ENCODE results near the gene FPR1. TPM values are rescaled to one million over a fixed set of nuclear protein-coding genes. Genes with fewer than 3 reads are reported as not detected.
A peak's percentile ranks its signal among the peaks of the same experiment; 100 is the strongest.

Gene FPR1
- total and polyA plus RNA-seq, 7 donors: 0.45 to 6.7 (median 2.1) TPM

DNA sequence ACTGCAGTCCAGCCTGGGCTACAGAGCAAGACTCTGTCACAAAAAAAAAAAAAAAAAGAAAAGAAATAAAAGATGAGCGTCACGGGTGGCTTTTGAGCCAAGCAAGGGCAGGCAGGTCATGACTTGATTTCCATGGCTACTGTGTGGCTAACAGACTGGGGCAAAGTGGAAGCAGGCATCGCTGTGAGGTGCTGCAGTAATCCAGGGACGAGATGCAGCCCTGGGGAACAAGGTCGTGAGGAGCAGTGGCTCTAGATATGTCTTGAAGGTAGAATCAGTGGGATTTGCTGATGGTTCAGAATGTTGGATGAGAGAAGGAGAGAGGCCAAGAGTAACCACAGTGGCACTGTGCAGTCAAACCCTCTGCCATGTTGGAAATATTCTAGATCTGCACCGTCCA lies 42.1 kb downstream of the FPR1 start:
- Histone ChIP-seq H3K27me3 (ENCODE audit: insufficient read depth in 3 of 3, low read length in 2 of 3) (peaks cover 0 to 9% (median 2%) of the 10 kb centered on the region in 3 donors), H3K9me3 (no peaks in the 10 kb centered on the region), H3K4me3 (no peak overlapping the region), H3K36me3 (ENCODE audit: insufficient read depth in 1 of 2, low read depth in 1 of 2) (peaks cover 0 to 20% of the 10 kb centered on the region in 2 donors), H3K27ac (no peak overlapping the region), H3K4me1 (peaks cover 3% of the 10 kb centered on the region)
- WGBS, 3 donors: 48 to 65% (median 52%) methylated on average over 6 of the region's 6 CpGs
- ATAC-seq: no peak
- TF ChIP-seq, protein P1, sequence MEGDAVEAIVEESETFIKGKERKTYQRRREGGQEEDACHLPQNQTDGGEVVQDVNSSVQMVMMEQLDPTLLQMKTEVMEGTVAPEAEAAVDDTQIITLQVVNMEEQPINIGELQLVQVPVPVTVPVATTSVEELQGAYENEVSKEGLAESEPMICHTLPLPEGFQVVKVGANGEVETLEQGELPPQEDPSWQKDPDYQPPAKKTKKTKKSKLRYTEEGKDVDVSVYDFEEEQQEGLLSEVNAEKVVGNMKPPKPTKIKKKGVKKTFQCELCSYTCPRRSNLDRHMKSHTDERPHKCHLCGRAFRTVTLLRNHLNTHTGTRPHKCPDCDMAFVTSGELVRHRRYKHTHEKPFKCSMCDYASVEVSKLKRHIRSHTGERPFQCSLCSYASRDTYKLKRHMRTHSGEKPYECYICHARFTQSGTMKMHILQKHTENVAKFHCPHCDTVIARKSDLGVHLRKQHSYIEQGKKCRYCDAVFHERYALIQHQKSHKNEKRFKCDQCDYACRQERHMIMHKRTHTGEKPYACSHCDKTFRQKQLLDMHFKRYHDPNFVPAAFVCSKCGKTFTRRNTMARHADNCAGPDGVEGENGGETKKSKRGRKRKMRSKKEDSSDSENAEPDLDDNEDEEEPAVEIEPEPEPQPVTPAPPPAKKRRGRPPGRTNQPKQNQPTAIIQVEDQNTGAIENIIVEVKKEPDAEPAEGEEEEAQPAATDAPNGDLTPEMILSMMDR (IDR thresholded peaks at IDR 0.05): no peak
- DNase-seq: no peak
- intact Hi-C loops (cut with DNase I): no loop called here

DNA sequence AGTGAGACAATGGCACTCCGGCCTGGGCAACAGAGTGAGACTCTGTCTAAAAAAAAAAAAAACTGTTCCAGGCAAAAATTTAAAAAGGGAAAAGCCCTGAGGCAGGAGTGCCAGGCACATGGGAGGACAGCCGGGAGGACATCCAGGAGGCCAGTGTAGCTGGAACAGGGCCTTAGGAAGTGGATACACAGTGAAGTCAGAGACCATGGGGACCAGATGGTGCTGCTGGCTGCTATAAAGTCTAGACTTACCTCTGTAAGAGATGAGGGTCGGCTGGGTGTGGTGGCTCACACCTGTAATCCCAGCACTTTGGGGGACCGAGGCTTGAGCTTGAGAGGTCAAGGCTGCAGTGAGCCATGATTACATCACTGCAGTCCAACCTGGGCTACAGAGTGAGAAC lies 42.9 kb downstream of the FPR1 start:
- Histone ChIP-seq H3K4me3 (no peak overlapping the region), H3K27ac (no peak overlapping the region), H3K36me3 (ENCODE audit: insufficient read depth in 1 of 2, low read depth in 1 of 2) (peaks cover 0 to 20% of the 10 kb centered on the region in 2 donors), H3K4me1 (peaks cover 3% of the 10 kb centered on the region), H3K27me3 (ENCODE audit: insufficient read depth in 3 of 3, low read length in 2 of 3) (peaks cover 0 to 9% (median 2%) of the 10 kb centered on the region in 3 donors), H3K9me3 (no peaks in the 10 kb centered on the region)
- ATAC-seq: no peak
- intact Hi-C loops (cut with DNase I): no loop called here
- WGBS, 3 donors: 51 to 72% (median 52%) methylated on average over 4 of the region's 4 CpGs
- DNase-seq: no peak
- TF ChIP-seq, protein P1 (IDR thresholded peaks at IDR 0.05): no peak

DNA sequence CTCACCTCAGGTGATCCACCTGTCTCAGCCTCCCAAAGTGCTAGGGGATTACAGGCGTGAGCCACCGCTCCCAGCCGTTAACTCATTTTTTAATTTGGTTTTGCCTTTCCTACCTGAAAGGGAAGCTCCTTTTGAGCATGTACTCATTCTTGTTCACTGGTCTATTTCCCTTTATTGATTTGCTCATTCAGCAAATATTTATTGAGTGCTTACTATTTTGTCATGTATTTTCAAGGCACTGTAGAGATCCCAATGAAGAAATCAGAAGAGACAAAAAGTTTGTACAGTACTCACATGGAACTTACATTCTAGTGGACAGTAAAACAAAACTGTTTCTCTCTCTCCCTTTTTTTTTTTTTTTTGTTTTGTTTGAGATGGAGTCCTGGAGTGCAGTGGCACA lies 44.8 kb downstream of the FPR1 start:
- DNase-seq (no peak), ATAC-seq (no peak)
- TF ChIP-seq, protein P1 (IDR thresholded peaks at IDR 0.05): no peak
- intact Hi-C loops (cut with DNase I): no loop called here
- Histone ChIP-seq H3K9me3 (no peaks in the 10 kb centered on the region), H3K27me3 (ENCODE audit: insufficient read depth in 3 of 3, low read length in 2 of 3) (peaks cover 0 to 9% (median 2%) of the 10 kb centered on the region in 3 donors), H3K36me3 (ENCODE audit: insufficient read depth in 1 of 2, low read depth in 1 of 2) (peaks cover 0 to 20% of the 10 kb centered on the region in 2 donors), H3K4me3 (no peak overlapping the region), H3K4me1 (peaks cover 6% of the 10 kb centered on the region), H3K27ac (no peak overlapping the region)
- WGBS, 3 donors: 96 to 100% (median 100%) methylated on average over 3 of the region's 3 CpGs

GRCh38 chr19:51706296-51706695 lies 45.4 kb downstream of the FPR1 start:
- 97 to 99% (median 97%) methylated on average over 4 of the region's 4 CpGs for WGBS, 3 donors
- no peak for ATAC-seq
- peaks cover 0 to 20% of the 10 kb centered on the region in 2 donors for H3K36me3 ChIP-seq (ENCODE audit: insufficient read depth in 1 of 2, low read depth in 1 of 2)
- DNase-seq: no peak
- intact Hi-C loops (cut with DNase I): no loop called here
- no peaks in the 10 kb centered on the region for H3K9me3 ChIP-seq
- H3K4me3 ChIP-seq: no peak overlapping the region
- H3K27me3 ChIP-seq (ENCODE audit: insufficient read depth in 3 of 3, low read length in 2 of 3): peaks cover 0 to 9% (median 2%) of the 10 kb centered on the region in 3 donors
- peaks cover 6% of the 10 kb centered on the region for H3K4me1 ChIP-seq
- no peak overlapping the region for H3K27ac ChIP-seq
- TF ChIP-seq, protein P1 (IDR thresholded peaks at IDR 0.05): no peak

DNA sequence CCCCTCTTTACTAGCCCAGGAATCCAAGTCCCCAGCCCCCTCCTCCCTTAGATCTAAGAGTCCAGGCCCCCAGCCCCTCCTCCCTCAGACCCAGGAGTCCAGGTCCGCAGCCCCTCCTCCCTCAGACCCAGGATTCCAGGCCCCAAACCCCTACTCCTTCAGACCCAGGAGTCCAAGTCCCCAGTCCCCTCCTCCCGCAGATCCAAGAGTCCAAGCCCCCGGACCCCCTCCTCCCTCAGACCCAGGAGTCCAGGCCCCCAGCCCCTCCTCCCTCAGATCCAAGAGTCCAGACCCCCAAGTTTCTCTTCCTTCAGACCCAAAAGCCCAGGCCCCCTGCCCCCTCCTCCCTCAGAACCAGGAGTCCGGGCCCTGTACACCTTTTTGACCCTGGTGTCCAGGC lies 47.1 kb downstream of the FPR1 start:
- Histone ChIP-seq H3K27ac (peak overlapping the region; percentile 91), H3K9me3 (no peaks in the 10 kb centered on the region), H3K36me3 (ENCODE audit: insufficient read depth in 1 of 2, low read depth in 1 of 2) (peaks cover 0 to 20% of the 10 kb centered on the region in 2 donors), H3K4me1 (peaks cover 6% of the 10 kb centered on the region), H3K27me3 (ENCODE audit: insufficient read depth in 3 of 3, low read length in 2 of 3) (peaks cover 0 to 1% (median 0%) of the 10 kb centered on the region in 3 donors), H3K4me3 (peak overlapping the region; percentile 84)
- intact Hi-C loops (cut with DNase I): no loop called here
- WGBS, 3 donors: 34 to 40% (median 39%) methylated on average over 4 of the region's 4 CpGs
- no peak for DNase-seq
- no peak for ATAC-seq
- TF ChIP-seq, protein P1 (IDR thresholded peaks at IDR 0.05): no peak
